Fibroblast of upper back skin (primary cell): Measurements from ENCODE around the gene IGFLR1.

Experiments
- DNase-seq: peaks from one replicate; pipeline ENCODE4 v3.0.0-alpha.2; 2013

IGFLR1 gene

DNA sequence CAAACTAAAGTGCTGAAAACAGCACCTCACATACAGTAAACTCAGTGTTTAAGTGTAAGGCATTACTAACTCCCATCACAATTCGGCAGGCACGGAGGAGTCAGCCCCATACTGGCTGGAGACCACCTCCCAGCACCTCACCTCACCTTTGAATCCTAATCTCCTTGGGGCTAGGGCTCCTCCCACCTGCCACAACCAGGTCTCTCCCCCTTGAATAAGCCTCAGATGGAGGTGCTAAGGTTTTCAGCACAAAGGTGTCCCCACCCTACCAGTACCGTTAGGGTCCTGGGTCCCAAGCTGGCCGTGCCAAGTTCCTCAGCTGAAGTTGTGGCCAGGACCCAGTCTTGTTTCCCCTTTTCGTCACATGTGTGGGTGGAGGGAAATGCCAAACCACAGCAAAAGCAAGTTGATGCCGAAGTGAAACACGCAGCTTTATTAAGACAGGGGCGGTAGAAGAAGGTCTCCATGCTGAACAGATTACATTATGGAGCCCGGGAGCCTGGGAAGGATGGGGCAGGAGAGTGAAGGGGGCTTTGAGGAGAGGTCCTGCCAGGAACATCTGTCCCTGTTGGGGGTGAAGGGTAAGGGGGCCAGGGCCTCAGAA lies at the start of gene IGFLR1:
Gene IGFLR1, minus strand, starts transcription at position 332 of the 604 bp plus-strand sequence. CDS start 1,272 bp downstream, outside the sequence.
- no peak for DNase-seq

GRCh38 chr19:35791814-35792279 lies 49.6 kb upstream of the IGFLR1 start:
- no peak for DNase-seq

- DNase-seq = no peak
These were observed 48.9 kb upstream of the IGFLR1 start for GRCh38 chr19:35790981-35791813.

DNA sequence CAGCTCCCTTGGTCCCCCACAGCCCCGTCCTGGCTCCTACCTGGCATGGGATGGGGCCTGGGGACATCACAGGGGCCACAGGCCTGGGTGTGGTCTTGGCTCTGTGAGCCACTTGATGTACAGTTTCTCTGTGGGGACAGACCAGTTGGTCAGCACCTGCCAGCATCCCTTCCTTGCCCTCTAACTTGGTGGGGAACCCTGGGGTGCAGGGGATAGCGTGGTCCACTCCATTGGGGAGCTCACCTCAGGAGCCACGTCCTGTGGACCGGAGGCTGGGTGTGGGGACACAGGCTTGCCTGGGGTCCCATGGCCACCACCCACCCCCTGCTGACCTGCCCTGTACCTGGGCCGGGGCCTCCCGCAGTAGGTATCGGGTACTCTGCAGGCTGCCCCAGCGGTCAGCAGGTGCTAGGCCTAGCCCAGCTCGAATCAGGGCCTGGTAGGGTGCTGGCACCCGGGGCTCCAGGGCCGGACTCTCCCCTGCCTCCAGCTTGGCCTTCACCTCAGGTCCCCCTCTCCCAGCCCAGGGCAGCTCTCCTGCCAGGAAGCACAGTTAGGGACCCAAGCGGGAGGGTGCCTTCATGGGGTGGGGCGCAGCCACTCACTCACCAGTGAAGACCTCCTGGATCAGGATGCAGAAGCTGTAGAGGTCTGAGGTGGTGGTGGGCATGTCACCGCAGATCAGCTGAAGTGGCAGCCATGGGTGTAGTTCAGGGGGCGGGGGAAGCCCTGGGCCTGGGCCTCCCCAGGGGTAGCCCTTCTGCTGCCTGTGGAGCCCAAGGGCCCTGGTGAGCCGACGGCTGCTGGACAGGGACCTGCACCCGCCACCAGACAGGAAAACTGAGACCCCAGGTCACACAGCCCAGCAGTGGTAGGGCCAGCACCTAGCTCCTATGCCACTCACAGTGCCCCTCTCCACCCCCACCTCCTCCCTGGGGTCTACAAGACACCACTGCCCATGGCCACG lies 48.0 kb upstream of the IGFLR1 start:
- no peak for DNase-seq

DNA sequence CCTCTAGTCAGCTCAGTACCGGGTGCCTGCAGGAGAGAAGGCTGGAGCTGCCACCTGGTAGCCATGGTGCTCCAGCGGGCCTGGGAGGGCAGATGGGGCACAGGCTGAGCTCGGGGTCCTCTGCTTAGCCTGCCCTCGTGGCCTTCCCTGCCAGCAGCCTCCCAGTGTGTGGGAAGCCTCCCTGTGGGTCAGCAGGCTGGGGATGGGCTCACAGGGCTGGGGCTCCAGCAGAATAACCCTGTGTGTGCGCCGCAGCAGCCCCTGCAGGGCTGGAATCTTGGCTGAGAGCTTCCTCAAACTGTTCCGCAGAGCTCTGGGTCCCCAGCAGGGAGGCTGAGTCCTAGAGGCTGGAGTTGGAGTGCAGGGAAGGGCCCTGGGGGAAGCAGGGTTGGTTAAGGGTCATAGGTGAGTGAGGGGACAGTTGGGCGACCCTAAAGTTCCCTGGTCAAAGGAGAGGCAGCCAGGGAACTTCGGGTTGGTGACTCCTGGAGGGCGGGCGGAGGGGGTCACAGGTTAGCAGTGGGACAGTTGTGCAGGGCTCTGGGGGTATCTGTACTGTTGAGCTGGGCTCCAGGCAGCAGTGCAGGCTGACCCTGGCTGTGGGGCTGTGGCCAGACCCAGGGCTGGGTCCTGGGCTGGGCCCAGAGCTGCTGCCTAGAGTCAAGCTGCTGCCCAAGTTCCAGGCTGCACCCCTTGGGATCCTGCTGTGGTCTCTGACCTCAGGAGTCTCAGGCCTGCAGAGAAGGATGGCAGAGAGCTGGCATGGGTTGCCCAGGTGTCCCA lies 47.1 kb upstream of the IGFLR1 start:
- DNase-seq = no peak

GRCh38 chr19:35788205-35788960 lies 46.1 kb upstream of the IGFLR1 start:
- no peak for DNase-seq

DNA sequence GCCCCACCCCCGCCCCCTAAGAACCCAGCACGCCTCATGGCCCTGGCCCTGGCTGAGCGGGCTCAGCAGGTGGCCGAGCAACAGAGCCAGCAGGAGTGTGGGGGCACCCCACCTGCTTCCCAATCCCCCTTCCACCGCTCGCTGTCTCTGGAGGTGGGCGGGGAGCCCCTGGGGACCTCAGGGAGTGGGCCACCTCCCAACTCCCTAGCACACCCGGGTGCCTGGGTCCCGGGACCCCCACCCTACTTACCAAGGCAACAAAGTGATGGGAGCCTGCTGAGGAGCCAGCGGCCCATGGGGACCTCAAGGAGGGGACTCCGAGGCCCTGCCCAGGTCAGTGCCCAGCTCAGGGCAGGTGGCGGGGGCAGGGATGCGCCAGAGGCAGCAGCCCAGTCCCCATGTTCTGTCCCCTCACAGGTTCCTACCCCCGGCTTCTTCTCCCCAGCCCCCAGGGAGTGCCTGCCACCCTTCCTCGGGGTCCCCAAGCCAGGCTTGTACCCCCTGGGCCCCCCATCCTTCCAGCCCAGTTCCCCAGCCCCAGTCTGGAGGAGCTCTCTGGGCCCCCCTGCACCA lies 45.1 kb upstream of the IGFLR1 start:
- DNase-seq = no peak

- no peak for DNase-seq
These were observed 44.3 kb upstream of the IGFLR1 start for GRCh38 chr19:35786299-35787160.

- DNase-seq = no peak
These were observed 43.0 kb upstream of the IGFLR1 start for GRCh38 chr19:35785339-35785627.

- no peak for DNase-seq
These were observed 42.5 kb upstream of the IGFLR1 start for GRCh38 chr19:35784503-35785338.

DNA sequence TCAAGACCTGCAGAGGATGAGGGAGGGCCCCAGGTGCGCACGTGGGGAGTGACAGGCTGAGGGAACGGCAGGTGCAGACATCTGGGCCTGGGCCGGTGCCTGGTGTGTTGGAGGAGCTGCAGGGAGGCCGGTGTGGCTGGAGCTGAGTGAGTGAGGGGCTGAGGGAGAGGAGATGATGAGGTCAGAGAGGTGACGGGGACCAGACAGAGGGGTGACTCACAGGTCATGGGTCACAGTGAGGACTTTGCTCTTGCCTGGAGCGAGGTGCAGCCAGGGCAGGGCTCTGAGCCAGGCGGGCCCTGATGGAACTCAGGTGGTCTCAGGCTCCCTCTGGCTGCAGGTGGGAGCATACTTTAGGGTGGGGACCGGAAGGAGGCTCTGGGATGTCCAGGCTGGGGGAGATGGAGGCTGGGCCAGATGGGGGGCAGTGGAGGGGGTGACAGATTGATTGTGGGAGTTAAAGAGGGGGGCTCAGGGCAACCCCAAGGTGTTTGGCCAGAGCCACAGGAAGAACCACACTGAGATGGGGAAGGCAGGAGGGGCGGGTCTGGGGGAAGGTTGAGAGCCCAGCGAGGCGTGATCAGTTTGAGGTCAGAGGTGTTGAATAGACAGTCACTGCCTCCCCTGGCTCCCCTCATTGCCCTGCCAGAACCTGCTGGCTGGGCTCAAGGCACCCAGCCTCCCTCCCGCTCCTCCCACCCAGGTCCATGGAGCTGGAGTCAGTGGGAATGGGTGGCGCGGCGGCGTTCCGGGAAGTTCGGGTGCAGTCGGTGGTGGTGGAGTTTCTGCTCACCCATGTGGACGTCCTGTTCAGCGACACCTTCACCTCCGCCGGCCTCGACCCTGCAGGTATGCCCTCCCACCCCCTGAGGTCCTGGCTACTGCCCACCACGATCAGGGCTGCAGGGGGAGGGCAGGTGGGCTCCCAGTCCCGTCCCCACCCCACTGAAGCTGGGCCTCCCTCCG lies 41.5 kb upstream of the IGFLR1 start:
- no peak for DNase-seq

- DNase-seq = no peak
These were observed 40.3 kb upstream of the IGFLR1 start for GRCh38 chr19:35782589-35782988.

- no peak for DNase-seq
These were observed 39.4 kb upstream of the IGFLR1 start for GRCh38 chr19:35781650-35782049.

- DNase-seq = no peak
These were observed 38.5 kb upstream of the IGFLR1 start for GRCh38 chr19:35780717-35781116.

DNA sequence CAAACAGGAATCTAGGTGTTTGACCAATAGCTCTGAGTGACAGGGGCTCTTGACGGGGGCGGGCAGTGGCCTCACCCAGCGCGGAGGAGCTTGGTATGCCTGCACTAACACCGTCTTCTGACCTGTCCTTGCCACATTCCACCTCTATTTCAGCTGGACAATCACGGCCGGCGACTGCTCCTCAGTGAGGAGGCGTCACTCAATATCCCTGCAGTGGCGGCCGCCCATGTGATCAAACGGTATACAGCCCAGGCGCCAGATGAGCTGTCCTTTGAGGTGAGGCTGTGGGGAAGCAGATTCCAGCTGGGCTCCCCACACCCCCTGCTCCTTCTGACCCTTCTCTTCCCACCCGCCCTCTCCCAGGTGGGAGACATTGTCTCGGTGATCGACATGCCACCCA lies 37.8 kb upstream of the IGFLR1 start:
- no peak for DNase-seq

DNA sequence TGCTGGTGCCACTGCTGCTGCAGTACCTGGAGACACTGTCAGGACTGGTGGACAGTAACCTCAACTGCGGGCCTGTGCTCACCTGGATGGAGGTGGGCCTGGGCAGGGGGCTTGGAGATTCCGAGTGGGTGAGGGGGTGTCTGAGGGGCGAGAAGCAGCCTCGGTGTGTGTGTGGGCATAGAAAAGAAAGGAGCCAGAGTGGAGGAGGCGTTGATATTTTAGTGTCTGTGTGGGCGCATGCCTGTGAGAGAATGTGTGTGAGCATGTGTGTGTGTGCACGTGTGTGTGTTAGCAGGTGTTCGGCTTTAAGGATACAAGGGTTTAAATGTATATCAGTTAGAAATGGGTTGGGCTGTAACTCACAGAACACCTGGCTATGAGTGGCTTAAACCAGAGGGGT lies 36.8 kb upstream of the IGFLR1 start:
- no peak for DNase-seq

GRCh38 chr19:35777961-35778360 lies 35.7 kb upstream of the IGFLR1 start:
- no peak for DNase-seq
